Measurements from ENCODE around the gene UTS2B.
"Not testable (repeated sequence)": the region's sequence is repeated elsewhere in the genome, so short reads cannot be mapped to it uniquely, and the experiment has no call there.

DNA sequence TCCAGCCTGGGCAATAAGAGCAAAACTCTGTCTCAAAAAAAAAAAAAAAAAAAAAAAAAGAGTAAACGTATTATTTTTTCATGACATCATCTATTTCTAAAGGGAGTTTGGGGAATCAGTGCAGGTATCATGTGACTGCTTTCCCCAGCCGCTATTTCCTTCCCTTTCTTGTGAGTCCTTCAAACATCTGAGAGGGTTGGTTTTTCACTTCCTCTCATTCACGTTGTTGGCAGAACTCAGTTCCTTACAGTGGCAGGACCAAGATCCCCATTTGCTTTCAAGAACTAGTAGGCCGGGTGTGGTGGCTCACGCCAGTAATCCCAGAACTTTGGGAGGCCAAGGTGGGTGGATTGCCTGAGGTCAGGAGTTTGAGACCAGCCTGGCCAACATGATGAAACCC, 84.3 kb downstream of the UTS2B start:
- TF ChIP-seq, protein P1, sequence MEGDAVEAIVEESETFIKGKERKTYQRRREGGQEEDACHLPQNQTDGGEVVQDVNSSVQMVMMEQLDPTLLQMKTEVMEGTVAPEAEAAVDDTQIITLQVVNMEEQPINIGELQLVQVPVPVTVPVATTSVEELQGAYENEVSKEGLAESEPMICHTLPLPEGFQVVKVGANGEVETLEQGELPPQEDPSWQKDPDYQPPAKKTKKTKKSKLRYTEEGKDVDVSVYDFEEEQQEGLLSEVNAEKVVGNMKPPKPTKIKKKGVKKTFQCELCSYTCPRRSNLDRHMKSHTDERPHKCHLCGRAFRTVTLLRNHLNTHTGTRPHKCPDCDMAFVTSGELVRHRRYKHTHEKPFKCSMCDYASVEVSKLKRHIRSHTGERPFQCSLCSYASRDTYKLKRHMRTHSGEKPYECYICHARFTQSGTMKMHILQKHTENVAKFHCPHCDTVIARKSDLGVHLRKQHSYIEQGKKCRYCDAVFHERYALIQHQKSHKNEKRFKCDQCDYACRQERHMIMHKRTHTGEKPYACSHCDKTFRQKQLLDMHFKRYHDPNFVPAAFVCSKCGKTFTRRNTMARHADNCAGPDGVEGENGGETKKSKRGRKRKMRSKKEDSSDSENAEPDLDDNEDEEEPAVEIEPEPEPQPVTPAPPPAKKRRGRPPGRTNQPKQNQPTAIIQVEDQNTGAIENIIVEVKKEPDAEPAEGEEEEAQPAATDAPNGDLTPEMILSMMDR (IDR thresholded peaks at IDR 0.05): not testable (repeated sequence)
- TF ChIP-seq POLR2A (IDR thresholded peaks at IDR 0.05): not testable (repeated sequence)
